Measurements from ENCODE around the gene RGS9.

GRCh38 chr17:65100316-65101140, 36.6 kb upstream of the RGS9 start:
- TF ChIP-seq MAX (IDR thresholded peaks at IDR 0.05), result peak; percentile 72
- TF ChIP-seq RAD21 (IDR thresholded peaks at IDR 0.05; ENCODE audit: low read depth), result peak; percentile 85
- no peak for TF ChIP-seq POLR2AphosphoS5 (IDR thresholded peaks at IDR 0.05; ENCODE audit: low read depth, low read length)
- TF ChIP-seq, protein P1, sequence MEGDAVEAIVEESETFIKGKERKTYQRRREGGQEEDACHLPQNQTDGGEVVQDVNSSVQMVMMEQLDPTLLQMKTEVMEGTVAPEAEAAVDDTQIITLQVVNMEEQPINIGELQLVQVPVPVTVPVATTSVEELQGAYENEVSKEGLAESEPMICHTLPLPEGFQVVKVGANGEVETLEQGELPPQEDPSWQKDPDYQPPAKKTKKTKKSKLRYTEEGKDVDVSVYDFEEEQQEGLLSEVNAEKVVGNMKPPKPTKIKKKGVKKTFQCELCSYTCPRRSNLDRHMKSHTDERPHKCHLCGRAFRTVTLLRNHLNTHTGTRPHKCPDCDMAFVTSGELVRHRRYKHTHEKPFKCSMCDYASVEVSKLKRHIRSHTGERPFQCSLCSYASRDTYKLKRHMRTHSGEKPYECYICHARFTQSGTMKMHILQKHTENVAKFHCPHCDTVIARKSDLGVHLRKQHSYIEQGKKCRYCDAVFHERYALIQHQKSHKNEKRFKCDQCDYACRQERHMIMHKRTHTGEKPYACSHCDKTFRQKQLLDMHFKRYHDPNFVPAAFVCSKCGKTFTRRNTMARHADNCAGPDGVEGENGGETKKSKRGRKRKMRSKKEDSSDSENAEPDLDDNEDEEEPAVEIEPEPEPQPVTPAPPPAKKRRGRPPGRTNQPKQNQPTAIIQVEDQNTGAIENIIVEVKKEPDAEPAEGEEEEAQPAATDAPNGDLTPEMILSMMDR (IDR thresholded peaks at IDR 0.05 in 2 of 3, conservative IDR thresholded peaks at IDR 0.05 in 1 of 3; ENCODE audit: borderline replicate concordance in 1 of 3, insufficient read depth in 1 of 3, low read depth in 2 of 3, low read length in 2 of 3), result peak; percentile 84 to 98 (median 97)
